DOHH2 (cell line): ENCODE data around the gene SRD5A2.

ENCODE experiments used
- H3F3A ChIP-seq: fragments of 200-600 bp; sonication (generic), shearing (Covaris generic); 2 replicates; pipeline ENCODE4 v1.6.0; 2016; ENCODE audit warnings: antibody characterized with exemption, mild to moderate bottlenecking; ENCODE audit not compliant: control insufficient read depth, insufficient read depth
- H3K27ac ChIP-seq: fragments of 200-600 bp; sonication (generic); 2 replicates; pipeline ENCODE4 v1.5.1; 2014; ENCODE audit warnings: low read depth, mild to moderate bottlenecking, low read length, moderate library complexity
- H3K27me3 ChIP-seq: fragments of 200-600 bp; sonication (generic); 2 replicates; pipeline ENCODE4 v1.6.1; 2014; ENCODE audit warnings: mild to moderate bottlenecking, low read length, mixed read lengths; ENCODE audit not compliant: control insufficient read depth
- H3K36me3 ChIP-seq: fragments of 200-600 bp; sonication (generic); 2 replicates; pipeline ENCODE4 v1.6.1; 2014; ENCODE audit warnings: mild to moderate bottlenecking, low read length, moderate library complexity, mixed read lengths; ENCODE audit not compliant: control insufficient read depth
- H3K4me1 ChIP-seq: fragments of 200-600 bp; sonication (generic); 2 replicates; pipeline ENCODE4 v1.6.1; 2014; ENCODE audit warnings: mild to moderate bottlenecking, low read length, mixed read lengths; ENCODE audit not compliant: control insufficient read depth
- H3K4me2 ChIP-seq: fragments of 200-600 bp; sonication (generic); 2 replicates; pipeline ENCODE4 v1.6.0; 2014; ENCODE audit warnings: mild to moderate bottlenecking, low read length, moderate library complexity
- H3K4me3 ChIP-seq: fragments of 200-600 bp; sonication (generic); 2 replicates; pipeline ENCODE4 v1.5.1; 2014; ENCODE audit warnings: mild to moderate bottlenecking, low read length, mixed read lengths
- H3K79me2 ChIP-seq: fragments of 200-600 bp; sonication (generic); 2 replicates; pipeline ENCODE4 v1.6.1; 2014; ENCODE audit warnings: mild to moderate bottlenecking, low read length, mixed read lengths; ENCODE audit not compliant: control insufficient read depth
- H3K9me2 ChIP-seq: fragments of 200-600 bp; sonication (generic); replicated peaks from 2 replicates; pipeline ENCODE4 v1.6.1; 2014; ENCODE audit warnings: mild to moderate bottlenecking, low read length, mixed read lengths; ENCODE audit not compliant: control insufficient read depth
- H3K9me3 ChIP-seq: fragments of 200-600 bp; sonication (generic); 2 replicates; pipeline ENCODE4 v1.6.1; 2014; ENCODE audit warnings: antibody characterized with exemption, low read length, mixed read lengths; ENCODE audit not compliant: control insufficient read depth, insufficient read depth
- H4K20me1 ChIP-seq: fragments of 200-600 bp; sonication (generic); 2 replicates; pipeline ENCODE4 v1.6.0; 2014; ENCODE audit warnings: low read depth, mild to moderate bottlenecking, antibody characterized with exemption, low read length, moderate library complexity; ENCODE audit not compliant: control insufficient read depth, insufficient read depth
- CTCF ChIP-seq: fragments of 200-600 bp; sonication (generic); IDR thresholded peaks from one replicate; pipeline ENCODE4 v1.5.1; 2014; ENCODE audit warnings: antibody characterized with exemption, mild to moderate bottlenecking, low read depth, low read length; ENCODE audit not compliant: poor library complexity, severe bottlenecking
- EZH2phosphoT487 ChIP-seq: fragments of 200-600 bp; sonication (generic); IDR thresholded peaks from 2 replicates; pipeline ENCODE4 v1.6.1; 2017; ENCODE audit warnings: borderline replicate concordance, mild to moderate bottlenecking, antibody characterized with exemption, low read length, moderate library complexity, mixed read lengths

Gene SRD5A2

DNA sequence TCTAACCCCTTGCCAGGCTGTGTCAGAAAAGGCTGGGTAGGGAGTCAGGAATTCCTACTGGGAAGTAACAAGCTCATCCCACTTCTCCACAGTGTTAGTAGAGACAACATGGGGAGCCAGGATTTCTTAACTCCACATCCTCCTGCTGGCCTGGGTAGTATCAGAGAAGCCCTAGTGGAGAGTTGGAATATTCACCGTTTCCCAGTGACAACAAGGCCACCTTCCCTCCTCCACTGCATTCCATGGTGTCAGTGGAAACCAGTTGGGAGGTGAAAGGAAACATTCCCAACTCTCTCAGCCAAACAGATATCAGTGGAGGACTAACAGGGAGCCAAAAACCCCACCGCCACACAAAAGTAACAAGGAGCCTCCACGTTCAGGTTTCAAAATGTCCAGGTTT lies 41.2 kb downstream of the SRD5A2 start:
- Histone ChIP-seq H3F3A (no peaks in the 10 kb centered on the region), H3K27ac (no peak overlapping the region), H3K9me2 (no peaks in the 10 kb centered on the region), H3K9me3 (no peaks in the 10 kb centered on the region), H3K4me3 (no peak overlapping the region), H3K36me3 (no peaks in the 10 kb centered on the region), H3K4me2 (no peak overlapping the region), H3K27me3 (no peaks in the 10 kb centered on the region), H3K79me2 (no peaks in the 10 kb centered on the region), H3K4me1 (no peaks in the 10 kb centered on the region), H4K20me1 (no peaks in the 10 kb centered on the region)
- TF ChIP-seq EZH2phosphoT487, result no peak
- TF ChIP-seq CTCF, result no peak

GRCh38 chr2:31535768-31536167 lies 45.0 kb downstream of the SRD5A2 start:
- Histone ChIP-seq H3F3A (no peaks in the 10 kb centered on the region), H3K4me3 (no peak overlapping the region), H3K27me3 (no peaks in the 10 kb centered on the region), H3K79me2 (no peaks in the 10 kb centered on the region), H3K9me3 (no peaks in the 10 kb centered on the region), H4K20me1 (no peaks in the 10 kb centered on the region), H3K4me1 (no peaks in the 10 kb centered on the region), H3K36me3 (no peaks in the 10 kb centered on the region), H3K9me2 (no peaks in the 10 kb centered on the region), H3K4me2 (no peak overlapping the region), H3K27ac (no peak overlapping the region)
- no peak for TF ChIP-seq CTCF
- no peak for TF ChIP-seq EZH2phosphoT487

- Histone ChIP-seq H3K4me2 (no peak overlapping the region), H3K27me3 (no peaks in the 10 kb centered on the region), H3K79me2 (no peaks in the 10 kb centered on the region), H3F3A (no peaks in the 10 kb centered on the region), H3K27ac (no peak overlapping the region), H3K36me3 (no peaks in the 10 kb centered on the region), H3K4me3 (no peak overlapping the region), H3K9me3 (no peaks in the 10 kb centered on the region), H3K4me1 (no peaks in the 10 kb centered on the region), H3K9me2 (no peaks in the 10 kb centered on the region), H4K20me1 (no peaks in the 10 kb centered on the region)
- TF ChIP-seq EZH2phosphoT487, result no peak
- TF ChIP-seq CTCF, result no peak
Observed at GRCh38 chr2:31534636-31535035, 46.1 kb downstream of the SRD5A2 start.

- TF ChIP-seq CTCF, result no peak
- no peak for TF ChIP-seq EZH2phosphoT487
- Histone ChIP-seq H3K9me2 (no peaks in the 10 kb centered on the region), H4K20me1 (no peaks in the 10 kb centered on the region), H3F3A (no peaks in the 10 kb centered on the region), H3K36me3 (no peaks in the 10 kb centered on the region), H3K9me3 (no peaks in the 10 kb centered on the region), H3K4me3 (no peak overlapping the region), H3K27me3 (no peaks in the 10 kb centered on the region), H3K4me2 (no peak overlapping the region), H3K79me2 (no peaks in the 10 kb centered on the region), H3K4me1 (no peaks in the 10 kb centered on the region), H3K27ac (no peak overlapping the region)
Observed at GRCh38 chr2:31533036-31533435, 47.7 kb downstream of the SRD5A2 start.
